HG02943 (cell line): ENCODE data around the gene CD207.
"Not testable (repeated sequence)": the region's sequence is repeated elsewhere in the genome, so short reads cannot be mapped to it uniquely, and the experiment has no call there.

ENCODE experiments used
- ATAC-seq: cut with Tn5 transposase; IDR thresholded peaks from one replicate; pipeline ENCODE4 v1.9.1; 2021; ENCODE audit warnings: mild to moderate bottlenecking, low read depth, moderate library complexity; ENCODE audit not compliant: unreplicated experiment

CD207 gene

DNA sequence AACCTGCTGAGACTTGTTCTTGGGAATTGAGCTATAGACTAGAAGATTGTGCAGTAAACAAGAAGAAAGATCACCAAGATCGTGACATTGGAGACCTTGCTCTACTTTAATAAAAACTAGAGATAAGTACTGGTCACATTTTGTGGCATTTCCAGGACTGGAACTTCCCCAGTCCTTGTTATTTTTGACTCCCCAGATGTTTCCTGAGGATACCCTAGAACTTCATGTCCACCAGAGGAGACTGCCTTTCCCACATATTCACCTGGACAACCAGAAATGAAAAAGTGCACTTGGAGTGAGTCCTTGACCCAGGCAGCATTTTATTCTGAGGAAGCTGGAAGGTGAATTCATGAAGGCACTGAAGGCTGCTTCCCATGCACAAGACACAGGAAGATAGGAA lies 5.7 kb downstream of the CD207 start:
- no peak for ATAC-seq

DNA sequence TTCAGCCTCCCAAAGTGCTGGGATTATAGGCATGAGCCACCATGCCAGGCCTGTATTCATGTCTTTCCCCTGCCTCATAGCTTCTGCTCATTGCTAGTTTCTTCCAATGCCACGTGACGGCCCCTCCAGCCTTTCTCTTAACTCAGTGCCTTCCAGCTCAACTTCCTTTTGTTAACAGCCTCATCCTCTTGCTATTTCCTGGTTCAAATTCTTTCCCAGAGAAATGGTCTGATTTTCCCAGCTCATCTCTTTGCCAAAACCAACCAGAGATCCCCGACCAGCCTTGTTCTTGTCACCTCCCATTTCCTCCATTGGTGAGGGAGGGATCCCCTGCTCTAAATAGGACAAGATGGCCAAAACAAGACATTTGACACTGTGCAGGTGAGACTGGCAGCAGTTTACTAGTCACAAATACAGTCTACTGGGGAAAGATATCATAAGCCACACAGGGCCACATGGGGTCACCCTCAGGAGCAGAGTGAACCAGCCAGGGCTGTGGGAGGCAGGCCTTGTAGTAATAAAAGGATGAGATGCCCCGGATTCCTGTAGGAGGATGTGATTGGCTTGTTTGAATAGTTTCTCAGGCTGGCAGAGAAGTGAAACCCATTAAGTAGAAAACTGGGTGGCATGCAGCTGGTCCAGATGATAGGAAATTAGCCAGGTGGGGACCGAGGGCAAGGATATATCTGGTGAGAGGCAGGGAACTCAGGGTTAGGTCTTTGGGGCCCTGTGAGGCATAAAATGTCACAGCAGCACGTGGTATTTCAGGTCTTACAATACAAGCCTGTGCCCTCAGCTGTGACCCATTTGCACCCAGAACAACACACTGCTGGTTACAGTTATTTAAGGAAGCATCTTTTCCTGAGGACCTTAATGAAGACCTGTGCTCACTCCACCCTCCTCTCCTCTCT lies 6.4 kb downstream of the CD207 start:
- no peak for ATAC-seq

DNA sequence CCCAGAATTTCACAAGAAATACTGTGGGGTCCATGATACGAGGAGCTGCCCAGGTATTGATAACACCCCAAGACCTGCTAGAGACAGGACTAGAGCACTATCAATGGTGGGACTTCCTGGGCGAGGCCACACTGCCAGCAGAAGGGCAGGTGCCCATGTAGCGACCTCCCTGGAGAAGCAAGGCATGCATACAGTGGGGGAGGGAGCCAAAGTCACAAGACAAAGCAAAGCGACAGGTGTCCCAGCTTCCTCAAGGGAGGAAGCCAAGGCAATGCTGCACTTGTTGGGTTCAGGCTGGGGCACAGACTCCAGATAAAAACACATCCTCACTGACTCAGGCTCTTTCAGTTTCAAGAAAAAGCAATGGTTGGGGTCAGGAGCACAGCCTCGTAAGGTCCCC lies 7.5 kb downstream of the CD207 start:
- no peak for ATAC-seq

DNA sequence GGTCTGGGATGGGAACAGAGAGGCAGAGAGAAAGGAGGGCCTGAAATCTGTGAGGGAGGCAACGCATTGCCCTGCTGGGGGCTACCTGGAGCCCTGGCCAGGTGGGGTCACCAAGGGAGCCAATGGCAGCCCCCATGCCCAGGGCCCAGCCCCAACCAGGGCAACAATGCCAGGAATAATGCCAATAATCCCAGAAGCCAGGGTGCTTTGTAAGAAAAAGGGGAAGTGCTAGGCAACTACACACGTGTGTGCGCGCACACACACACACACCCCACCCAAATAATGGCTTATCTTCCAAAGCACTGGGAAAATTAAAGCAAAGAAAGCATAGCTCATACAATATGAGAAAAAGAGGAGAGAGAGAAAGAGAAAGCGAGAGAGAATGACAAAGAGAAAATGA lies 8.2 kb downstream of the CD207 start:
- no peak for ATAC-seq

DNA sequence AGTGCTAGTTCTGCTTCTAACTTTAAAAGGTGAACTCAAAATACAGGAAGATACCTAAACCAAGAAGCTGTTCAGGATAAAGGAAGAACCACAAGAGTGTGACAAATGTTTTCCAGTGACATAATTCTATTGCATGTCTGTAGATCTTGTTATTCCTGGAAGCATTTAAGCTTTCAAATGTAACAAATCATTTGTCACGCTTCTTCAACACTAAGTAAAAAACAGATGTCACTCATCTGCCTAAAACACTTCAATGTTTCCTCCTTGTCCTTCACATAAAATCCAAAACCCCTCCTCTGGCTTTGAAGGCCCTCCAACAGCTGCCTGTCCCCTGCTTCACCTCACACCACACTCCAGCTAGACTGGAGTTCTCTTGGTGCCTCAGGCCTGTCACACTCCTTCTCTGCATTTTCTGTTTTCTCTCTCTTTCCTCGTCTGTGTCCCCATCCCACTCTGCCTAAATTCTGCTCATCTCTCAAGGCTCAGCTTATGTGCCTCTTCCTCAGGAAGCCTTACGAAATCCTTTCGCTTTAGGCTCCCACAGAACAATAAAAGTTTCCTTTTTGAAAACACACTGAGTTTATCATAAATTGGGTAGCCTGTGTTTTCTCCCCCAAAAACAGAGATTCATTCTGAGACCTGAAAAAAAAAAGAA lies 8.8 kb downstream of the CD207 start:
- no peak for ATAC-seq

DNA sequence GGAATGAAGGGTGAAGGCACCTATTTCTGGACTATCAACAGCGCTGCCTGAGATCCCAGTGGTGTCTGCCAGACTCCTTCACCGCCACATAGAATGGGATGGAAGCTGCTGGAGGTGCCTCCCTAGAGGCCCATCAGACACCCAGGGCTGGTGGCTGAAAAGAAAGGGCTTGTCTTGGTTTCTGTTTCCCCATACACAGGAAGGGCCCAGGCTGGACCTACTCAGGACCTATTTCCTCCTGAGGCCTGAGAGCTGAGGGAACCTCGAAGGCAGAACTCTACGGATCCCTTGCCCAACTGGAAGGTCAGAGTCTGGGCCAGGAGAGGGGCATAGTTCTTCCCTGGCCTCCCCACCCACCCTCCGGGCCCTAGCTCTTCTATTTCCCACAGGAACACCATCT lies 12.4 kb downstream of the CD207 start:
- ATAC-seq, result no peak

DNA sequence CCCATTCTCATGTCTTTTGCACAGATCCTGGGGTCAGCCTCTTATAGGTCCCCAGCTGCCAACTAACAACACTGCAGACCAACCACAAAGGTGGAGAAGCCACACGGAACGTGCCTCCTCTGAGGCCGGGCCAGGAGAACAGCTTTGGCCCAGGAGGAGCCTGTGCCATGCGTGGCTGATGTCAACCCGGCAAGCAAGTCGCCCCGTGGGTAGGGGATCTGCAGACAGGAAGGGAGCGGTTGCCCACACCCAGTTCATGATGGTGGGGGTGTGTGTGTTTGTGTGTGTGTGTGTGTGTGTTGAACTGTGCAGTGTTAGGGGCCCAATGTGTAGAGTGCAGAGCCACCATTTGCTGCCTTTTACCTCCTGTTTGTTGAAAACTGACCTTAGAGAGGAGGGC lies 12.8 kb downstream of the CD207 start:
- ATAC-seq, result no peak

DNA sequence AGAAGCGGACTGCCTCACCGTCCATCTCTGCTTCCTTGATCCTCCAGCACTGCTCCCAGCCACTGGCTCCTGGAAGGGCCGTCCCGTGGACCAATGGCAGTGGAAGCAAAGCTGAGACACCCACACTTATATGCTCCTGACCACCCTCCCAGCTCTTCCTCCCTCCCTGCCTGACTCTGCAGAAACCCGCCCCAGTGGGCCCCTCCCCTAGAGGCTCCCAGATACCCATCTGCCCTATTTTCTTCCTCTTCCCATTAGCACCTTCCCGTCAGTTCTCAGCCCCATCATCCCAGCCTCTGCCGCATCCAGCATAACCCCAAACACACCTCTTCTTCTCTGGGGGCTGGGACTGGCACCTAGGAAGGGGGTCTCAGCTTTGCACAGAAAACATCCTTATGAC lies 15.1 kb downstream of the CD207 start, which contains the start of gene CLEC4F:
CLEC4F (minus strand) TSS at position 101 of the 400 bp plus-strand sequence; CDS start at position 25, 76 bp downstream.
- ATAC-seq, result no peak

DNA sequence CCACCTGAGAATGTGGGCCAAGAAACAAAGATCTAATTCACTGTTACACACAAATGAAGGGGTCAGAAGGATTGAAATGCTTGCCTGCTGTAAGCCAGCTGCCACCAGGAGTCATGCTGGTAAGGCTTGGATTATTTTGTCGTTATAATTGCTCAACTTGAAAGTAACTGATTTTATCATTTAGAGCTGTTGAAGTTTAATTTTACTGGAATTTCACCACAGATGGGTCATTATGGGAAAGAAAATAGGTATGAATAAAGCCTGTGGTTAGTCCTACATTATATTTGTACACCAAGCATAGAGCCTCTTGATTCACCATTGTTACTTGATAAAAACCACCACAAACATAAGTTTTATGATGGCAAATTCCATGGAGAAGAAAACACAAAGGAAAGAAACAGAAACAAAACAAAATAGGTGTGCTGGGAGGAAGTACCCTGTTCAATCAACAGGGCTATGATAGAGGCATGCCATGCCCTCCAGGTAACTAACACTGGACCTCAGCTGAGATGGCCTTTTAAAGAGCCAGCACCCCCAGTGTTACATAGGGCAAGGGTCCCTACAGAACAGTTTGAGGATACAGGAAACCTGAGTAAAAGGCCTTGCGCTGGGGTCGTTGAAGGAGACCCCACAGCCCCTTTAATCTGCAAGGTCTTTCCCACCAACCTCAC lies 18.2 kb downstream of the CD207 start:
- no peak for ATAC-seq

DNA sequence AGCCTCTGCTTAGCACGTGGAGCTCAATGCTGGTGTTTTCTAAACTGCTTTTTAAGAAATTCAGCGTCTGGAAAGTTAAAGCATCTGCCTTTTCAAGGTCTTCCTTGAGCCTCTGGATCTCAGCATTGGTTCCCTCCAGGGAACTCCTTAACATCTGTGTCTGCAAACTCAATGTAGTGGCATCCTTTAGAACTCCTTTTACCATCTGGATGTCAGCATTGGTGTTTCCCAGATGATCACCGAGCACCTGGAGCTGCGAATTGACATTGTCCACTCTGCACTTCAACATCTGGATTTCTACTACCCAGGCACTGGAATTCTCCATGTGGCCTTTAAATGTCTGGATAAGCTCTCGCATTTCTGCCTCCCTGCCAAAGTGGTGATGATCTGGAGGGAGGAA lies 18.9 kb downstream of the CD207 start:
- no peak for ATAC-seq

DNA sequence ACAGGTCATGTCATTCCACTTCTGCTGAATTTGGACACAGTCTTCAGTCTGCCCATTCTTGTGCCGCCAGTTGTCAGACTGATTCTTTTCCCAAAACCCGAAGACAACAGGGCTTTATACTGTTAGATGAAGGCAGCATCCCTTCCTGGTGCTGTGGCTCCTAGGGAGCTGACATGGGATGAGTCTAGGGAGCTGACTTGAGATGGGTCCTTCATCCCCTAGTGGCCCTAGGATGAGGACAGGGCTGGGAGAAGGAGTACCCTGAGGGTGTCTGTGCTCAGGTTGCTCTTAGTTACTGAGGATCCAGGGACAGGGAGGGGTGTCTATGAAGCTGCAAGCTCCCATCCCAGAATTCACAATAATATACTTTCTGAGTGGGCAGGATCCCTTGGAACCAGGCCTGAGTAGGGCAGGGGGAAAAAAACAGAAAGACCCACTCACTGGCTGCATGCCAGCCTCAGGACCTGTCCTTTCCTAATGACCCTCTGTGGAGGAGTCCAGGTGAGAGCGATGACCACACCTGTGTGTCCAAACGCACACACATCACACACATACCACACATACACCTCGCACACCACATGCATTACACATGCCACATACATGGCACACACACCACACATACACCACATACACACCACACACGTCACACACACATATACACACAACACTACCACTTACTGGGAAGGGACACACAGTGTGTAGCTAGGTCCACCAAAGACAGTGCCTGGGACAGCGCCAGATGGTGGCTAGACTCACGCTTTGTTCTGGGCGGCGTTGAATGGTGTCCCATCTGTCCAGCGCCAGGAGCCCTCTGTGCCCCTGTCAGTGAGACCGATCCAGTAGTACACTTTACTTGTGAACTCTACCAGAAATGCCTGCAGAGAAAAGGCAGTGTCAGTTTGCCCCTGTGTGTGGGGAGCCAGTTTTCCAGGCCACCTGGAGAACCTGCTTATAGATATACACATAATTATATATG lies 26.3 kb downstream of the CD207 start:
- ATAC-seq, result no peak

DNA sequence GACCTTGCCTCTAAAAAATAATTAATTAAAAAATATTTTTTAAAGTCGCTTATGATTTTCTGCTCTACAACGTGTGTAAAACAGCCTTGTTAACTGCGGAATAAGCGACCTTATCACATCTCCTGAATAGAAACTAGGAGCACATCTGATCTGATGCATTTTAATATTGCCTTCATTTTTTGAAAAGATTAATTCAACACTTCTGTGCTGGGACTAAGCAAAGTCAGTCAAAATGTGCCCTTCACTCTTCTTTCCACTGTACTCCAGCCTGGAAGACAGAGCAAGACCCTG lies 27.8 kb downstream of the CD207 start:
- ATAC-seq, result no peak

DNA sequence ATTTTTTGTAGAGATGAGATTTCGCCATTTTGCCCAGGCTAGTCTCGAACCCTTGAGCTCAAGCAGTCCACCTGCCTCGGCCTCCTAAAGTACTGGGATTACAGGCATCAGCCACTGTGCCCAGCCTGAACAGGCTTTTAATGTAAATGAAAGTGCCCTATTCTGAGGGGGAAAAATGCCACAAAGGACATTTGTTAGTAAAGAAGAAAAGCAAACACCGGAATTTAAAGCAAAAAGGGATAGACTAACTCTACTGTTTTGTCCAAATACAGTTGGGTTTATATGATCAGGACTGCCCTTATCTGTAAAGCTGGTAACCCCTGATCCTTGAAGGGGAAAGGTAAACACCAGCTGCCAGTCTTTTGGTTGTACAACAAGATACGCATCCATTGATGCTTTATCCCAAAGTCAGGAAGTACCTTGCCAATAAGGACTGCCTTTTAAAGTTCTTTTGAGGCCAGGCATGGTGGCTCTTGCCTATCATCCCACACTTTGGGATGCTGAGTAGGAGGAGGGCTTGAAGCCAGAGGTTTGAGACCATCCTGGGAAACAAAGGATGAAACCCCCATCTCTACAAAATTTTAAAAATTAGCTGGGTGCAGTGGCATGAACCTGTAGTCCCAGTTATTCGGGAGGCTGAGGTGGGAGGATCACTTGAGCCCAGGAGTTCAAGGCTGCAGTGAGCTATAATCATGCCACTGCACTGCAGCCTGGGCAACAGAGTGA lies 28.4 kb downstream of the CD207 start:
- no peak for ATAC-seq

DNA sequence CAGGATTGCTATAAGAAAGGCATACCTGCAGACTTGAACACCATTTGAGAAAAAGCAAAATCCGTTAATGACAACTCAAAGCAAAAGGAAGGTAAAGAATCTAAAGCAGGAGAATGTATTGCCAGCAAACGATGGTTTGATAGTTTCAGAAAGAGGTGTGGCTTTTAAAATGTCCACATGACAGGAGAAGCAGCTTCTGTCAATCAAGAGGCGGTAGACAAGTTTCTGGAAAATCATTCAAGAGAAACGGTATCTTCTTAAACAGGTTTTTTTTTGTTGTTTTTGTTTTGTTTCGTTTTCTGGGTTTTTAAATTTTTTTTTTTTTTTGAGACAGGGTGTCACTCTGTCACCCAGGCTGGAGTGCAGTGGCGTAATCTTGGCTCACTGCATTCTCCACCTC lies 29.0 kb downstream of the CD207 start:
- ATAC-seq, result no peak

DNA sequence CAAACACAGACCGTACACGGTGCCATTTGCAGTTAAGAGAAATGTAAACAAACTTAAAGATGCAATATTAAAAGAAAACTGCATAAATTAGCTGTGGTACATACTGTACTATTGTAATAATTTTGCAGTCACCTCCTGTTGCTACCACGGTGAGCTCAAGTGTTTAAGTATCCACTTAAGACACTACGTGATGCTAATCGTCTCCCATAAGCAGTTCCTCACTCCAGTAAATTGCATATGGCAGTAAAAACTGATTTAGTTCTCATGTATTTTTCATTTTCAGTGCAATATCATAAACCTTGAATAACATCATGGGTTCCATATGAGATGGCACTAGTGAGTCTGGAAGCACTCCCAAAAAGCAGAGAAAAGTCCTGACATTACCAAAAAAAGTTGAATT lies 29.6 kb downstream of the CD207 start:
- no peak for ATAC-seq

DNA sequence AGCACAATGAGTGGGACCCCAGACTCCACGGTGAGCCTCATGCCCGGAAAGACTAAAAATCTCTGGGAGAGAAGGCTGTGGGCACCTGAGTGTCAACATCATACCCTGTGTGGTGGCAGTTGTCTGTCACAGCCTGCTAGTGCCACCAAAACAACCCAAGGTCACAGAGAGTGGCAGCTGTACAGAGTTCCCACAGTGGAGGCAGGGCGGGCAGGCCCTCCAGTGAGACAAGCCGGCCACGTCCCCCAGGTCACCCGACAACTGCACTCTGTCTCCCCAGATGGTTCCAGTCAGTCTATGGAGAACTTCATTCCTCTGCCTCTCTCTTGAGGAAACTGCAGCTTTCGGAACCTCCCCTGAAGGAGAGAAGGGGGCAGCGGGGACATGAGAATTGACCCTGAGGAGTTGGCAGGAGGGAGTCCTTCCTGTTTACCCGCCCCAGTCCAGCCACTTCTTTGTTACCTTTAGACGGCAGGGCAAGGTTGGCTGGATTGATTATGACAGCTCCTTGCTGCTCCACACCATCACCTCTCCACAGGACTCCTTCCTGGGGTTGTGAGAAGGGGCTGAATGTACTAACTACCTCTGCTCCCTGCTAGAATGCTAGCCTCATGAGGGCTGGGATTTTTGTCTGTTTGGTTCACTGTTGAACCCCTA lies 33.9 kb downstream of the CD207 start:
- ATAC-seq, result no peak

DNA sequence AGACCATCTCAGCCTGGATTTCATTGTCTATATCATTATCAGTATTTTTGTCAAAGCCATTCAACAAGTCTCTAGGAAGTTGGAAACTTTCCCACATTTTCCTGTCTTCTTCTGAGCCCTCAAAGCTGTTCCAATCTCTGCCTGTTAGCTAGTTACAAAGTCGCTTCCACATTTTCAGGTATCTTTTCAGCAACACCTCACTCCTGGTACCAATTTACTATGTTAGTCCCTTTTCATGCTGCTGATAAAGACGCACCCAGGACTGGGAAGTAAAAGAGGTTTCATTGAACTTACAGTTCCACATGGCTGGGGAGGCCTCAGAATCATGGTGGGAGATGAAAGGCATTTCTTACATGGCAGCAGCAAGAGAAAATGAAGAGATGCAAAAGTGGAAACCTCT lies 35.9 kb downstream of the CD207 start:
- no peak for ATAC-seq

DNA sequence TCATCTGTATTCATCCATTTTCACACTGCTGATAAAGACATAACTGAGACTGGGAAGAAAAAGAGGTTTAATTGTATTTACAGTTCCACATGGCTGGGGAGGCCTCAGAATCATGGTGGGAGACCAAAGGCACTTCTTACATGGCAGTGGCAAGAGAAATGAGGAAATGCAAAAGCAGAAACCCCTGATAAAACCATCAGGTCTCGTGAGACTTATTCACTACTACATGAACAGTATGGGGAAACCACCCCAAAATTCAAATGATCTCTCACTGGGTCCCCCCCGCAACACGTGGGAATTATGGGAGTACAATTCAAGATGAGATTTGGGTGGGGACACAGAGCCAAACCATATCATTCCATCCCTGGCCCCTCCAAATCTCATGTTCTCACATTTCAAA lies 37.6 kb downstream of the CD207 start:
- ATAC-seq, result not testable (repeated sequence)

DNA sequence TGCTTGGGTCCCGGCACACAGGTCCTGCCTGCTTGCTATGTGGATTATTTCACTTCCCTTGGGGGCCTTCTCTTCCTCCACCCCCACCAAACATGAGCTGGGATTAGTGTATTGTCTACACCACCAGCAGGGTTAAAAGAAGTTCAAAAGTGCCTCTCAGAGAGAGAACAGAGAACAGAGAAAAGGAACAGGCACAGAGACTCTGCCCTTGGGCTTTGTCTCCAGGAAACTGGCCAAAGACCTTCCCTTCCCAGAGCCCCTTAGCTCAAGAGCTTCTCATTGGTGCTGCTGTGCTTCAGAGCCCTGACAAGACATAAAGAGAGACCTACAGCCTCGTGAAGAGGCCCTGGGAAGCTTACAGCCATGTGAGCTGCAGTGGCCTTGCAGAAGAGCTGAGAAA lies 38.1 kb downstream of the CD207 start:
- ATAC-seq, result no peak
